ENCODE data around the gene NUDC. TPM values are rescaled to one million over a fixed set of nuclear protein-coding genes. Genes with fewer than 3 reads are reported as not detected.
"Not testable (repeated sequence)": the region's sequence is repeated elsewhere in the genome, so short reads cannot be mapped to it uniquely, and the experiment has no call there.

NUDC gene
- 24.0 TPM for total RNA-seq

- peak; percentile 96 for DNase-seq
Observed at GRCh38 chr1:26921540-26922430, at the start of gene NUDC. NUDC (plus strand) TSS chr1:26921743; CDS start chr1:26921849, 106 bp downstream.

- not testable (repeated sequence) for DNase-seq
Observed at GRCh38 chr1:26873097-26873496, 48.4 kb upstream of the NUDC start.

- no peak for DNase-seq
Observed at GRCh38 chr1:26874896-26875295, 46.6 kb upstream of the NUDC start.

- DNase-seq, result no peak
Observed at GRCh38 chr1:26877326-26877725, 44.2 kb upstream of the NUDC start.

GRCh38 chr1:26879793-26880192 lies 41.8 kb upstream of the NUDC start:
- DNase-seq, result no peak

- not testable (repeated sequence) for DNase-seq
Observed at GRCh38 chr1:26881611-26882010, 39.9 kb upstream of the NUDC start.

- DNase-seq, result no peak
Observed at GRCh38 chr1:26882696-26883463, 38.7 kb upstream of the NUDC start.

- DNase-seq, result no peak
Observed at GRCh38 chr1:26887125-26887524, 34.4 kb upstream of the NUDC start.

- no peak for DNase-seq
Observed at GRCh38 chr1:26888231-26888630, 33.3 kb upstream of the NUDC start.

- peak; percentile 49 for DNase-seq
Observed at GRCh38 chr1:26889551-26890466, 31.7 kb upstream of the NUDC start, which contains the start of gene GPN2. GPN2 (minus strand) TSS chr1:26890283; CDS start chr1:26890096, 187 bp downstream.

GRCh38 chr1:26890467-26890796 lies 31.1 kb upstream of the NUDC start:
- no peak for DNase-seq

- DNase-seq, result no peak
Observed at GRCh38 chr1:26894263-26894662, 27.3 kb upstream of the NUDC start.

- DNase-seq, result no peak
Observed at GRCh38 chr1:26897351-26897750, 24.2 kb upstream of the NUDC start.

- peak; percentile 90 for DNase-seq
Observed at GRCh38 chr1:26900001-26900814, 21.3 kb upstream of the NUDC start, which contains the start of gene GPATCH3. GPATCH3 (minus strand) TSS chr1:26900467; CDS start chr1:26900442, 25 bp downstream.

- no peak for DNase-seq
Observed at GRCh38 chr1:26900815-26901511, 20.6 kb upstream of the NUDC start.

GRCh38 chr1:26907071-26907917 lies 14.2 kb upstream of the NUDC start:
- no peak for DNase-seq

GRCh38 chr1:26909951-26910342 lies 11.6 kb upstream of the NUDC start:
- no peak for DNase-seq

- DNase-seq, result no peak
Observed at GRCh38 chr1:26910343-26911160, 11.0 kb upstream of the NUDC start.

Data from skin of body (tissue), 2 donors.